NOMO-1 treated with DMSO at 0.1 percent for 48 hours (cell line): ENCODE results near the gene TBC1D22A.
"Not testable (repeated sequence)": the region's sequence is repeated elsewhere in the genome, so short reads cannot be mapped to it uniquely, and the experiment has no call there.

Source experiments
- DNase-seq: peaks from one replicate; lab custom pipeline; 2025; ENCODE audit not compliant: unreplicated experiment; lab: John Stamatoyannopoulos, UW

The TBC1D22A gene

GRCh38 chr22:46810856-46811786, 48.7 kb downstream of the TBC1D22A start:
- DNase-seq, result no peak

GRCh38 chr22:46812034-46812605, 49.7 kb downstream of the TBC1D22A start:
- DNase-seq, result no peak

DNA sequence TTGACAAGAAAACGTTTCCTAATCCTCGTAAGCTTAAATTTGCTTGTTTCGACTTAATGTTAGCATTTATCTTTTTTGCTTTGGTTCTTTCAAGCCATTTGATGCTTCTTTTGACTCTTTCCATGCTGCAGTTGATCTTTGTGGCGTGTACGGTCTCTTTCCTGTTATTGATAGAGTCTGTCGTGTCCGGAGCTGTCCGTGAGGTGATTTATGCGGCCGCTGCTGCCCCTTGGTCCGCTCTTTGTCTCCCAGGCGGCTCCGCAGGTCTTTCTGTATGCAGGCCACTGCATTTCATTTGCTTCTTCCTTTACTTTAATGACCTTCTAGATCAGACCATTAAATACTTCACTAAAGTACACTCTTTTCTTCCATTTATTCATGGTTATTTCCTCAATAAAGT, 50.3 kb downstream of the TBC1D22A start:
- DNase-seq, result no peak

GRCh38 chr22:46813816-46814597, 51.6 kb downstream of the TBC1D22A start:
- DNase-seq, result no peak

- DNase-seq, result no peak
Observed at GRCh38 chr22:46815132-46815531, 52.7 kb downstream of the TBC1D22A start.

DNA sequence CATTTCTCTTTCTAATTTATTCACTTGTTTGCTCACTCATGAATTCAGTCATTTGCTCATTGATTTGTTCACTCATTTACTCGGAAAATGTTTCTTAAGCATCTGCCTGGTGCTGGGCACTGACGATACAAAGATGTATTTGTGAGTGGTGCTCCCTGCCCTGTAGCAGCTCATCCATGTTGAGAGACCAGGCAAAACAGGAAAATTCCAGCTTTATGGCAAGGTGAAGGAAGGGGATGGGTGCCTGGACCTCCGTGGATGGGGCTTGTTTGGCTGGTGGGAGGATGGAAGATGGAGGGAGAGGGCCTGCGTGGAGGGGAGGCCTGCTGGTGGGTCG, 53.1 kb downstream of the TBC1D22A start:
- DNase-seq, result no peak

DNA sequence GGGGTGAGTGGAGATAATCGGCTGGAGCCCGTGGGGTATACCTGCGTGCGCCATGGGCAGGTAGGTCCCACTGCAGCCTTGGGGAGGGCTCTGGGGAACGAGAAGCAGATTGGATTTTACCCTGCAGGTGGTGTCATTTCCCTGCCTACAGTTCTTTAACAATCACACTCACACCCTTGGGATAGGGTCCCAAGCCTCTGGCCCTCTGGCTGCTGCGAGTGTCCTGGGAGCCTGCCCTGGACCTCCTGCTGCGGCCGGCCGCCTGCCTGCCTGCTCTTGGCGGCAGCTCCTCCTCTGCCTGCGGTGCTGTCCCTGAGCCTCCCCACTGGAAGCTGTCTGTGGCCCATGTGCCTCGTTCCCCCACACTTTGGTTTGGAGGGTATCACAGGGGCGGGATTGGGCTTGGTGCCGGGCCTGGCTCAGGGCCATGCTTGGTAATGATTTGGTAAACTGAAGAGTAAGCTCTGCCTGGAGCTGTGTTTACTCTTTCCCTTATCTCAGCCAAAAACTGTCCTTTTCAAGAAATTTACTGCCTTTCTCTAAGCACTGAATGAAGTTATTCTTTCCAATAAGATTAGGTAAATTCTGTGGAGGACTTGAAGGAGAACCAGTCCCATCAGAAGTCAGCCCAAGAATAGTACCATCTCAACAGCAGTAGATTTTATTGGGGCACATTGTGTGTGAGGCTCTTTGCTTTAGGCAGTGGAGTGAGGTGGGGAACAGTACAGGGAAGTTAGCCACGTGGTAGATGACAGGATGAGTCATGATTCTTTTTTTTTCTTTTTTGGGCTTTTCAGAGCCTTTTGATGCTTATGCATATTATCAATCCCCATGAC, 53.7 kb downstream of the TBC1D22A start:
- peak; percentile 57 for DNase-seq

GRCh38 chr22:46817390-46817789, 54.9 kb downstream of the TBC1D22A start:
- not testable (repeated sequence) for DNase-seq

DNA sequence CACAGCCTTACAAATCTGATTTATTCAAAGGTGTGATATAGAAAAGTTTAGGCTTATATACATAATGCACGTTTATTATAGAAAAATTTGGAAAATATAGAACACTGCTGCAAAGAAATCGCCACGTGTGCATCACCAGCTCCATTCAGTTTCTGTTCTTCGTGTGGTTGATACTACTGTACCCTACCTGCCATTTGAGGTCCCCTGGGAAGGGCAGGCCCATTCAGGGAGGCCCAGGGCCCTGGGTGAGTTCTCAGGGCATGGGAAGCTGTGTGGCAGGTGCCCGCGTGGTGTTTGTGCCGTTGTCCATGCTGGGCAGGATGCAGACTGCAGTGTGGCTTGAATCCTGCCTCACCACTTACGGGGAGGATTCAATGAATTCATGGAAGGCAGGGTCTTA, 60.8 kb downstream of the TBC1D22A start:
- no peak for DNase-seq

- no peak for DNase-seq
Observed at GRCh38 chr22:46823654-46824053, 61.2 kb downstream of the TBC1D22A start.

DNA sequence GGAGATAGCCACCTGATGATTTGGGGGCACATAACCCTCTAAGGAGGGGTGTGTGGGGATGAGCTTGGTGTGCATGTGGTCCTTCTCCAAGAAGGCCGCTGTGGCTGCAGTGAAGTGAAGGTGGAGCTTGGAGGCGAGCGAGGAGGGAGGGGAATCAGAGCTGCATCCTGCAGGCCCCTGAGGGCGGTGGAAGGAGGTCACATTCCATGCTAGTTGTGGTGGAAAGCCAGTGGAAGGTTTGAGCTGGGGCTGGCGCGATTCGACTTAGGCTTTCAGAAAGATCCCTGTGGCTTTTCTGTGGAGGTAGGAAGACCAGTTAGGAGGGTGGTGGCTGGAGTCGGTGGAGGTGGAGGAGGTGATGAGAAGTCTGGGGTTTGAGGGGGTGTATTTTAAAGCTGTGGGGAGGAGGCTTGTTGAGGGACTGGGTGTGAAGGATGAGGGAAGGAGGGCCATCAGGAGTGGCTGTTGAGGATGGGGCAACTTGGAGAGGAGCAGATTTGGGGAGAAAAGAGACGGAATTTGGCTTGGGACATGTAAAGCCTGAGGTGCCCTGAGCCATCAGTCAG, 62.0 kb downstream of the TBC1D22A start:
- DNase-seq, result no peak

DNA sequence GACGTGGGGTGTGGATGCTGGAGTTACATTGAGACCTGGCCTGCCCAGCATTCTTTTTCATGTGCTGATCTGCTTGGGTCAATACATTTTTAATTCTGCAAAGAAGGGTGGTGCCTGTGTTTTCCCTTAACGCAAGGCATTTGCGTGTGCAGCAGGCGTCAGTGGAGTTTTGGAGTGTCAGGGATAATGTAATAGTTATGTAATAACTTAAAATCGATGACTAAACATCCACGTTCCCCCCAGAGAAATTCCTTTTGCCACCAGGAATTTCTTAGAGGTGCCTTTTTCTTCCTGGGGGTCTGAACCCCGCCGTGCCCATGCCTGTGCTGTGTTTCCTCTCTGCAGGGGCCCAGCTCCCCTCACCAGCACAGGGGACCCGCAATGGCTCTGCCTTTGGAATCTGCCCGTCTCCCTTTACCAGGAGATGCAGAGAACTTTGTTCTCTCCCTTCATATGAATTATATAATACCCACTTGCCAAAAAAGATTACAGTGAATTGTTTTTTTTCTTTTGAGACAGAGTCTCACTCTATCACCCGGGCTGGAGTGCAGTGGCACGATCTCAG, 62.6 kb downstream of the TBC1D22A start:
- DNase-seq, result no peak

DNA sequence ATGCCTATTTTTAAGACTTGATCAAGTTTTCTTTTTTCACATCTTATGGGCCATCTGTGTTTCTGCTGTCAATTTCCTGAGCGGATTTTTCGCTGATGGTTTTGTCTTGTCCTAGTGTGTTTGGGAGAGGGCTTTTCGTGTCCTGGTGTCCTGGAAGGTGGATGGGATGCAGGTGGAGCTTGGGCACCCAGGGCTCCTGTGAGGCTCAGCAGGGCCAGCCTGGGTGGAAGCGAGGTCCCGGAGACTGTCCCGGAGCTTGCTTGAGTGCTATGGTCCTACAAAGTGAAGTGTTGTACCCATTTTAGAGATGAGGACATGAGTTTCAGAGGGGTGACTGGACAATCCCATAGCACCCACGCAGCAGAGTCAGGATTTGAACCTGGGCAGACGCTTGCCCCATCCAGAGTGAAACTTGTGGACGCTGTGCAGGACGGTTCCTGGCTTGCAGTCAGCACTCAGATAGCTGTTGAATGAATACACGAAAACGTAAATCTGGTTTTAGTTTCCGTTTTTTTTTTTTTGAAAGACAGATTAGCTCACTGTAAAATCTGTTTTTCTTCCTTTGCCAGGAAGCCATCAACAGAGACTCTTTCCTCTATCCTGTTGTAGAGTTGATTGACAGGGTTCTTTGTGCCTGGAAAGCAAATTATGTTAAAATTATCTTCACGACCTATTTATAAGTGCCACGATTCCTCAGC, 64.1 kb downstream of the TBC1D22A start:
- no peak for DNase-seq

DNA sequence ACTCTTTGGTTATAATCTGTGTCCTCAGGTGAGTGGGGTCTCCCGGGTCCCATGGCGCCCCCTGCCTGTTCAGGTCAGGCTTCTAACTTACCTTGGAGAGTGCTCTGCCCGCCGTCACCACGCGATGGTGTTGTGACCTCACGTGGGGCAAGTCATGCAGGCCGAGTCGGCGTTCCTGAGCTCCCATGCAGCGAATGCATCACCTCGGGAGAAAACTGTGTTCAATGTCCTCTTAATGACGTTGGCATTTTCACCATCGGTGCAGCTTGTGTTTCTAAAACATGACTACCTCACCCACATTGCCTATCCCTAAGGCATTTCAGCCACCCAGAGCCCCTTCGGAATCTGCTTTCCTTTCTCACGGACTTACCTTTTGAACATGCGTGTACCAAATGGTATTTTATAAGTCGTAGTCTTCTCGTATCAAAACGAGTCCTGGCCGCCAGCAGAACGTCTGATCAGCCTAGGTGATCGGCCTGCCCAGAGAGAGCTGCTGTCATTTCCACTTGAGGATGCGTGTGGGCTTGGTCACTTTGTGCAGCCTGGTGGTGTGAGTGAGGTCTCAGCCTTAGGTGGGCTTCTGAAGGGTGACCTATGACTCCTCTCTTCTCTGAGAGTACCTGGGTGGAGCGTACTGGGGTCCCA, 64.8 kb downstream of the TBC1D22A start:
- DNase-seq, result no peak

DNA sequence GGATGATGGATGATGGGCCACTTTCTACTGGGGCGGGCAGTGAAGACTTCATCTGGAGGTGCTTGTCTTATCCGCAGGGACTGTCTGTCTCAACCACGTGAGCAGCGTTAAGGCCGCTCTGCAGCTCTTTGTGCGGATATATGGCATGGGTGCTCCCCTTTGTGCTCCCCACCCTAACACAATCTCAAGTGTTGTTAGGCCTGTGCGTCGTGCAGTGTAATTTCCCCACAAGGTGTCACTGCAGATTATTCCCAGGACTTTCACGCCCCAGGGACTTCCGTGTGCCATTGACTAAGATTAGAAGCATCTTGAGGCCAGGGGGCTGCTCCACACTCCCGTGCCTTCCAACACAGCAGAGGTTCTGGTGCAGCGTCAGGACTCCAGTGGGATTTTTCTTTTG, 65.3 kb downstream of the TBC1D22A start:
- DNase-seq, result no peak

GRCh38 chr22:46828323-46828900, 66.0 kb downstream of the TBC1D22A start:
- no peak for DNase-seq

GRCh38 chr22:46829117-46829891, 66.9 kb downstream of the TBC1D22A start:
- DNase-seq, result no peak
